ENCODE results near the gene CFAP157. TPM values are rescaled to one million over a fixed set of nuclear protein-coding genes. Genes with fewer than 3 reads are reported as not detected.
A peak's percentile ranks its signal among the peaks of the same experiment; 100 is the strongest.

CFAP157 gene
- total RNA-seq, 2 experiments from 2014 or later, result not detected

DNA sequence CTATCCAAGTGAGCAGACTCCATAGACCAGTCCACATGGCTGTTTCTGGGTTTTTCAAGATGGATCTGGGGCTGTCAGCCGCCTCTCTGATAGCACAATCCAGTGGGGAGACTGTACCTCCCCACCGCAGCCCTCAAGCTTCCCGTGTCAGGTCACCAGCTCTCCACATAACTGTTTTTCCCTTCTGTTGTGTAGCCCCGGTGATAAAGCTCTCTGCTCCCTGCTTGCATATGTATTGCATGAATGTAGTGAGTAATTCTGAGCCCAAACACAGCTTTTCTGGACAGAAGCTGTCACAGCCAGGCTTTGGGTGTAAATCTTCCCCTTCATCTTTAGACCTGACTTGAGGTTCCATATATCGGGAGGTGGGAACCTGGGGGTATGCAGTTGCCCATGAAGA, 23.1 kb upstream of the CFAP157 start:
- H3K4me1 Mint-ChIP-seq, result no peaks in the 10 kb centered on the region
- H3K4me3 Mint-ChIP-seq, result no peak overlapping the region
- H3K27ac Mint-ChIP-seq, result no peak overlapping the region
- DNase-seq, result no peak
- no peaks in the 10 kb centered on the region for H3K27me3 Mint-ChIP-seq
- no peaks in the 10 kb centered on the region for H3K9me3 Mint-ChIP-seq
- H3K36me3 Mint-ChIP-seq, result peaks cover 5% of the 10 kb centered on the region

GRCh38 chr9:127684576-127684975, 22.2 kb upstream of the CFAP157 start:
- Mint-ChIP-seq H3K4me1 (no peaks in the 10 kb centered on the region), H3K27me3 (no peaks in the 10 kb centered on the region), H3K36me3 (peaks cover 3% of the 10 kb centered on the region), H3K9me3 (no peaks in the 10 kb centered on the region), H3K4me3 (no peak overlapping the region), H3K27ac (no peak overlapping the region)
- no peak for DNase-seq

GRCh38 chr9:127686461-127687393, 20.1 kb upstream of the CFAP157 start:
- H3K4me1 Mint-ChIP-seq, result no peaks in the 10 kb centered on the region
- H3K27me3 Mint-ChIP-seq, result no peaks in the 10 kb centered on the region
- no peak overlapping the region for H3K27ac Mint-ChIP-seq
- H3K4me3 Mint-ChIP-seq, result no peak overlapping the region
- H3K9me3 Mint-ChIP-seq, result no peaks in the 10 kb centered on the region
- H3K36me3 Mint-ChIP-seq, result peaks cover 3% of the 10 kb centered on the region
- no peak for DNase-seq

- Mint-ChIP-seq H3K27me3 (no peaks in the 10 kb centered on the region), H3K36me3 (peaks cover 3% of the 10 kb centered on the region), H3K9me3 (no peaks in the 10 kb centered on the region), H3K4me1 (no peaks in the 10 kb centered on the region), H3K27ac (no peak overlapping the region), H3K4me3 (no peak overlapping the region)
- DNase-seq, result no peak
Observed at GRCh38 chr9:127689329-127690000, 17.3 kb upstream of the CFAP157 start.

GRCh38 chr9:127690735-127691134, 16.1 kb upstream of the CFAP157 start:
- no peak for DNase-seq
- H3K4me1 Mint-ChIP-seq, result no peaks in the 10 kb centered on the region
- H3K27ac Mint-ChIP-seq, result no peak overlapping the region
- H3K4me3 Mint-ChIP-seq, result no peak overlapping the region
- no peaks in the 10 kb centered on the region for H3K27me3 Mint-ChIP-seq
- no peaks in the 10 kb centered on the region for H3K36me3 Mint-ChIP-seq
- H3K9me3 Mint-ChIP-seq, result no peaks in the 10 kb centered on the region

DNA sequence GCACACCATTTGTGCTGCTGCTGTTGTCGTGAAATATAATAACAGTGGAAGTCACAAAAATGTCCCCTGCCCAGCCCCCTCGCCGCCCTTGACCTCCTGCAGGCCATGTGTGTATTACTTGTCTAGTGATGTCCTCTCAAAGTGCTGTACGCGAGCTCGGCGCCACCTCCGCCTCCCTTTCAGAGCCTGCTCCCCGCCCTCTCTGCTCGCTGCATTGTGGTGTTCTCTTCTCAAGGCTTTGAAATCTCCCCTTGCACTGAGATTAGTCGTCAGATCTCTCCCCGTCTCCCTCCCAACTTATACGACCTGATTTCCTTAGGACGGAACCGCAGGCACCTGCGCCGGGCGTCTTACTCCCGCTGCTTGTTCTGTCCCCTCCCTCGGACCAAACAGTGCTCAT, 14.7 kb upstream of the CFAP157 start:
- H3K4me3 Mint-ChIP-seq, result no peak overlapping the region
- H3K27ac Mint-ChIP-seq, result no peak overlapping the region
- H3K27me3 Mint-ChIP-seq, result no peaks in the 10 kb centered on the region
- no peak for DNase-seq
- no peaks in the 10 kb centered on the region for H3K9me3 Mint-ChIP-seq
- H3K4me1 Mint-ChIP-seq, result no peaks in the 10 kb centered on the region
- no peaks in the 10 kb centered on the region for H3K36me3 Mint-ChIP-seq

DNA sequence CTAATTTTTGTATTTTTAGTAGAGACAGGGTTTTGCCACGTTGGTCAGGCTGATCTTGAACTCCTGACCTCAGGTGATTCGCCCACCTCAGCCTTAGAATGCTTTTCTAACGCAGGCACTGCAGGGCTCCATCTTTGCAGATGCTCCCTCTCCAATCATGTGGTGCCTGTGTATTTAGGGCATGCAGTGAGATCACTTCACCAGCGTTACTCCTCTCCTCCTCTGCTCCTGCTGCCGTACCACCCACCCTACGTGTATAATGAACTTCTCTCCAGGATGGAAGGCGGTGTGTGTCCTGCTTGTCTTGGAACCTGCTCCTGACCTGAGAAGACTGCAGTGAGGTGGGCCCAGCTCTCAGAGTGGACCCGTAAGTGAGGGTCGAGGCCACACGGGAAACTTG, 13.6 kb upstream of the CFAP157 start:
- H3K27me3 Mint-ChIP-seq, result no peaks in the 10 kb centered on the region
- H3K36me3 Mint-ChIP-seq, result no peaks in the 10 kb centered on the region
- no peaks in the 10 kb centered on the region for H3K9me3 Mint-ChIP-seq
- H3K4me3 Mint-ChIP-seq, result no peak overlapping the region
- H3K27ac Mint-ChIP-seq, result no peak overlapping the region
- DNase-seq, result no peak
- H3K4me1 Mint-ChIP-seq, result no peaks in the 10 kb centered on the region

GRCh38 chr9:127693697-127694096, 13.1 kb upstream of the CFAP157 start:
- no peak for DNase-seq
- Mint-ChIP-seq H3K4me3 (no peak overlapping the region), H3K4me1 (no peaks in the 10 kb centered on the region), H3K9me3 (no peaks in the 10 kb centered on the region), H3K27me3 (no peaks in the 10 kb centered on the region), H3K27ac (no peak overlapping the region), H3K36me3 (no peaks in the 10 kb centered on the region)

GRCh38 chr9:127694890-127695720, 11.7 kb upstream of the CFAP157 start:
- peaks cover 7% of the 10 kb centered on the region for H3K4me1 Mint-ChIP-seq
- H3K27ac Mint-ChIP-seq, result no peak overlapping the region
- no peaks in the 10 kb centered on the region for H3K27me3 Mint-ChIP-seq
- H3K36me3 Mint-ChIP-seq, result no peaks in the 10 kb centered on the region
- no peak for DNase-seq
- H3K4me3 Mint-ChIP-seq, result no peak overlapping the region
- no peaks in the 10 kb centered on the region for H3K9me3 Mint-ChIP-seq

GRCh38 chr9:127697575-127697974, 9.2 kb upstream of the CFAP157 start:
- no peaks in the 10 kb centered on the region for H3K9me3 Mint-ChIP-seq
- H3K27me3 Mint-ChIP-seq, result no peaks in the 10 kb centered on the region
- H3K36me3 Mint-ChIP-seq, result no peaks in the 10 kb centered on the region
- H3K4me1 Mint-ChIP-seq, result peaks cover 10% of the 10 kb centered on the region
- no peak for DNase-seq
- no peak overlapping the region for H3K27ac Mint-ChIP-seq
- no peak overlapping the region for H3K4me3 Mint-ChIP-seq

DNA sequence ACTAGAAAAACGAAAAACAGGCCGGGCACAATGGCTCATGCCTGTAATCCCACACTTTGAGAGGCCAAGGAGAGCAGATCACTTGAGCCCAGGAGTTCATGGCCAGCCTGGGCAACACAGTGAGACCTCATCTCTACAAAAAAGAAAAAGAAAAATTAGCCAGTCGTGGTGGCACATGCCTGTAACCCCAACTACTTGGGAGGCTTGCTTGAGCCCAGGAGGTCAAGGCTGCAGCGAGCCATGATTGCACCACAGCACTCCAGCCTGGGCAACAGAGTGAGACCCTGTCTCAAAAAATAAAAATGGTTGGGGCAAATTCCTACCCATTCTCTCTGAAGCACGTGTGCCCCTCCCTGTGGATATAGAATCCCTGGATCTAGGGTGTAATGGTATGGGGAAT, 8.4 kb upstream of the CFAP157 start:
- no peaks in the 10 kb centered on the region for H3K36me3 Mint-ChIP-seq
- H3K9me3 Mint-ChIP-seq, result no peaks in the 10 kb centered on the region
- H3K4me3 Mint-ChIP-seq, result no peak overlapping the region
- peaks cover 10% of the 10 kb centered on the region for H3K4me1 Mint-ChIP-seq
- no peaks in the 10 kb centered on the region for H3K27me3 Mint-ChIP-seq
- H3K27ac Mint-ChIP-seq, result no peak overlapping the region
- DNase-seq, result no peak

GRCh38 chr9:127698985-127699670, 7.7 kb upstream of the CFAP157 start:
- no peaks in the 10 kb centered on the region for H3K36me3 Mint-ChIP-seq
- H3K9me3 Mint-ChIP-seq, result no peaks in the 10 kb centered on the region
- H3K27ac Mint-ChIP-seq, result peak overlapping the region; percentile 76
- peaks cover 10% of the 10 kb centered on the region for H3K4me1 Mint-ChIP-seq
- peak overlapping the region; percentile 72 for H3K4me3 Mint-ChIP-seq
- no peaks in the 10 kb centered on the region for H3K27me3 Mint-ChIP-seq
- peak; percentile 87 for DNase-seq

DNA sequence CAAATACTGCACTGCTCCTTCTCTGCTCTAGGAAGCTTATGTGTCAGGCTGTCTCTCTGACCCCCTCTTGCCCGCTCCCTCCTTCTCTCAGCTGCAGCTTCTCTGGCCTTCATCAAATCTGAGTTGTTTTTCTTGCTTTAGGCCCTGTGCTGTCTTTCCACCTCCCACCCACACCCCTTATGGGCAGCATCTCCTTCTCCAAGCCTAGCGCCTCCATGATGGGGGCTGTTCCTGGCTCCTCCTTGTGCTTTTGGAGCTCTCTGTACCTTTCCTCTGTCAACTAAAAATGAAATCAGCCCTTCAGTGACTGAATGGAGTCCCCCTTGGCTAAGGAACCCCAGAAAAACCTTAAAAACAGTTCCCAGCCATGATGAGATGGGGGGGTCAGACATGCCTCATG, 6.6 kb upstream of the CFAP157 start:
- no peaks in the 10 kb centered on the region for H3K36me3 Mint-ChIP-seq

GRCh38 chr9:127700594-127701255, 6.1 kb upstream of the CFAP157 start:
- Mint-ChIP-seq H3K36me3 (no peaks in the 10 kb centered on the region), H3K4me3 (no peak overlapping the region)

More for the DNA sequence above, 6.6 kb upstream of the CFAP157 start:
- no peak for DNase-seq
- H3K27ac Mint-ChIP-seq, result no peak overlapping the region
- no peaks in the 10 kb centered on the region for H3K27me3 Mint-ChIP-seq
- peaks cover 10% of the 10 kb centered on the region for H3K4me1 Mint-ChIP-seq
- no peak overlapping the region for H3K4me3 Mint-ChIP-seq
- no peaks in the 10 kb centered on the region for H3K9me3 Mint-ChIP-seq

More at GRCh38 chr9:127700594-127701255, 6.1 kb upstream of the CFAP157 start:
- no peak overlapping the region for H3K27ac Mint-ChIP-seq
- H3K27me3 Mint-ChIP-seq, result no peaks in the 10 kb centered on the region
- no peak for DNase-seq
- peaks cover 10% of the 10 kb centered on the region for H3K4me1 Mint-ChIP-seq
- H3K9me3 Mint-ChIP-seq, result no peaks in the 10 kb centered on the region

Data from activated naive CD8-positive, alpha-beta T cell treated with anti-CD3 and anti-CD28 coated beads for 36 hours (primary cell).